ENCODE results near the gene SERPINB11.

SERPINB11 gene

GRCh38 chr18:63683890-63684289, 18.9 kb upstream of the SERPINB11 start:
- Histone ChIP-seq H3K4me1 (ENCODE audit: low read depth, poor library complexity, severe bottlenecking) (no peaks in the 10 kb centered on the region), H4K20me1 (ENCODE audit: insufficient read depth) (no peaks in the 10 kb centered on the region), H2AFZ (ENCODE audit: low read depth) (no peak overlapping the region), H3K36me3 (ENCODE audit: insufficient read depth) (no peaks in the 10 kb centered on the region), H3K79me2 (ENCODE audit: insufficient read depth, low read depth) (no peaks in the 10 kb centered on the region), H3K4me2 (no peak overlapping the region), H3K9ac (no peak overlapping the region), H3K27me3 (ENCODE audit: insufficient read depth, low read depth) (no peaks in the 10 kb centered on the region), H3K4me3 (IDR thresholded peaks at IDR 0.05; ENCODE audit: insufficient read depth, low read depth, low read length) (no peak overlapping the region), H3K27ac (no peak overlapping the region)
- no peak for TF ChIP-seq CTCF (conservative IDR thresholded peaks at IDR 0.05; ENCODE audit: low read depth, low read length)

GRCh38 chr18:63684718-63685117, 18.0 kb upstream of the SERPINB11 start:
- Histone ChIP-seq H3K4me1 (ENCODE audit: low read depth, poor library complexity, severe bottlenecking) (no peaks in the 10 kb centered on the region), H3K36me3 (ENCODE audit: insufficient read depth) (no peaks in the 10 kb centered on the region), H4K20me1 (ENCODE audit: insufficient read depth) (no peaks in the 10 kb centered on the region), H3K27me3 (ENCODE audit: insufficient read depth, low read depth) (no peaks in the 10 kb centered on the region), H3K4me2 (no peak overlapping the region), H3K79me2 (ENCODE audit: insufficient read depth, low read depth) (no peaks in the 10 kb centered on the region), H2AFZ (ENCODE audit: low read depth) (no peak overlapping the region), H3K27ac (no peak overlapping the region), H3K4me3 (IDR thresholded peaks at IDR 0.05; ENCODE audit: insufficient read depth, low read depth, low read length) (no peak overlapping the region), H3K9ac (no peak overlapping the region)
- TF ChIP-seq CTCF (conservative IDR thresholded peaks at IDR 0.05; ENCODE audit: low read depth, low read length) = no peak

- H3K4me1 ChIP-seq (ENCODE audit: low read depth, poor library complexity, severe bottlenecking) = no peaks in the 10 kb centered on the region
- H4K20me1 ChIP-seq (ENCODE audit: insufficient read depth) = no peaks in the 10 kb centered on the region
- H3K27ac ChIP-seq = no peak overlapping the region
- H3K4me3 ChIP-seq (IDR thresholded peaks at IDR 0.05; ENCODE audit: insufficient read depth, low read depth, low read length) = no peak overlapping the region
- H2AFZ ChIP-seq (ENCODE audit: low read depth) = no peak overlapping the region
- H3K27me3 ChIP-seq (ENCODE audit: insufficient read depth, low read depth) = no peaks in the 10 kb centered on the region
- H3K4me2 ChIP-seq = no peak overlapping the region
- H3K79me2 ChIP-seq (ENCODE audit: insufficient read depth, low read depth) = no peaks in the 10 kb centered on the region
- TF ChIP-seq CTCF (conservative IDR thresholded peaks at IDR 0.05; ENCODE audit: low read depth, low read length) = no peak
- no peak overlapping the region for H3K9ac ChIP-seq
- H3K36me3 ChIP-seq (ENCODE audit: insufficient read depth) = no peaks in the 10 kb centered on the region
Observed at GRCh38 chr18:63686871-63687270, 15.9 kb upstream of the SERPINB11 start.

GRCh38 chr18:63689064-63689463, 13.7 kb upstream of the SERPINB11 start:
- H3K4me3 ChIP-seq (IDR thresholded peaks at IDR 0.05; ENCODE audit: insufficient read depth, low read depth, low read length) = no peak overlapping the region
- no peak overlapping the region for H3K9ac ChIP-seq
- no peaks in the 10 kb centered on the region for H4K20me1 ChIP-seq (ENCODE audit: insufficient read depth)
- no peaks in the 10 kb centered on the region for H3K79me2 ChIP-seq (ENCODE audit: insufficient read depth, low read depth)
- no peaks in the 10 kb centered on the region for H3K36me3 ChIP-seq (ENCODE audit: insufficient read depth)
- no peak for TF ChIP-seq CTCF (conservative IDR thresholded peaks at IDR 0.05; ENCODE audit: low read depth, low read length)
- H3K4me1 ChIP-seq (ENCODE audit: low read depth, poor library complexity, severe bottlenecking) = no peaks in the 10 kb centered on the region
- H3K4me2 ChIP-seq = no peak overlapping the region
- H3K27ac ChIP-seq = no peak overlapping the region
- no peaks in the 10 kb centered on the region for H3K27me3 ChIP-seq (ENCODE audit: insufficient read depth, low read depth)
- no peak overlapping the region for H2AFZ ChIP-seq (ENCODE audit: low read depth)
